Osteoblast (primary cell): ENCODE results near the gene TDRD7. TPM values are rescaled to one million over a fixed set of nuclear protein-coding genes. Genes with fewer than 3 reads are reported as not detected.

Experiments
- DNase-seq: peaks from one replicate; pipeline ENCODE4 v3.0.0; 2011; ENCODE audit warnings: low spot score, mixed read lengths; ENCODE audit not compliant: insufficient read length; ENCODE audit errors: missing footprints
- H2AFZ ChIP-seq: 2 replicates; pipeline ENCODE4 v1.6.0; 2011; ENCODE audit warnings: mild to moderate bottlenecking, low read length
- H3K27ac ChIP-seq: 2 replicates; pipeline ENCODE4 v1.5.1; 2011; ENCODE audit warnings: mild to moderate bottlenecking, low read depth, low read length, moderate library complexity
- H3K27me3 ChIP-seq: 2 replicates; pipeline ENCODE4 v1.6.0; 2012; ENCODE audit warnings: mild to moderate bottlenecking, control low read depth, inconsistent platforms, low read length, moderate library complexity; ENCODE audit not compliant: insufficient read depth
- H3K36me3 ChIP-seq: 2 replicates; pipeline ENCODE4 v1.5.1; 2011; ENCODE audit warnings: mild to moderate bottlenecking, low read length, control low read depth, moderate library complexity; ENCODE audit not compliant: insufficient read depth
- H3K4me1 ChIP-seq: 2 replicates; pipeline ENCODE4 v1.5.1; 2011; ENCODE audit warnings: mild to moderate bottlenecking, low read length, control low read depth, moderate library complexity; ENCODE audit not compliant: insufficient read depth
- H3K4me2 ChIP-seq: 2 replicates; pipeline ENCODE4 v1.6.0; 2011; ENCODE audit warnings: mild to moderate bottlenecking, low read length; ENCODE audit not compliant: insufficient read depth
- H3K4me3 ChIP-seq: fragments of 200-600 bp; sonication (generic); 3 replicates; pipeline ENCODE4 v1.5.1; 2012; ENCODE audit warnings: mild to moderate bottlenecking, low read length, inconsistent platforms; ENCODE audit not compliant: insufficient read depth
- H3K79me2 ChIP-seq: 2 replicates; pipeline ENCODE4 v1.6.0; 2012; ENCODE audit warnings: mild to moderate bottlenecking, low read length, control low read depth, inconsistent platforms; ENCODE audit not compliant: insufficient read depth
- H3K9me3 ChIP-seq: 2 replicates; pipeline ENCODE4 v1.5.1; 2011; ENCODE audit warnings: low read depth, low read length, control low read depth
- H4K20me1 ChIP-seq: 2 replicates; pipeline ENCODE4 v1.6.0; 2012; ENCODE audit warnings: mild to moderate bottlenecking, low read length, control low read depth; ENCODE audit not compliant: insufficient read depth
- total RNA-seq: library from RNA; depleted of rRNA; stranded (reverse); fragments of >200 nt; gene quantifications from 2 replicates; pipeline ENCODE4 v1.2.3, GENCODE V29; 2012
- TF ChIP-seq, protein P1 (sequence below): IDR thresholded peaks from 2 replicates; pipeline ENCODE4 v1.5.1; 2011; ENCODE audit warnings: mild to moderate bottlenecking, low read depth, low read length, moderate library complexity; ENCODE audit errors: extremely low read depth

Gene TDRD7
- total RNA-seq, 1 donor = 8.0 TPM

DNA sequence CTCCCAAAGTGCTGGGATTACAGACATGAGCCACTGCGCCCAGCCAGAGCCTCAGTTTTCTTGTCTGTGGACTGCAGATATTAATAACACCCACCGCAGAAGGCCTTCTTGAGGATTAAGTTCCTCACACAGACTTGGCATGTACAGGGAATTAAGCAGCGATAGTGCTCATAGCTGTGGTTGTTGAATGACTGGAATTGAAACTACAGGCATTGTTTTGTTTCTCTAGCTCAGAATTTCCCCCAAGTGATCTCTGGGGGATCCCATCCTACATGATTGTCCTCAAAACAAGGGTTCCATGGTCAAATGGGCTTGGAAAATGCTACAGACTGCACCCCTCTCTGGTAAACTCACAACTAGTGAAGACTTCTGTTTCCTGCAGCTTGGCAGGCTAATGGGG lies 44.2 kb upstream of the TDRD7 start:
- no peak for DNase-seq
- Histone ChIP-seq H3K79me2 (no peaks in the 10 kb centered on the region), H3K9me3 (no peaks in the 10 kb centered on the region), H3K36me3 (no peaks in the 10 kb centered on the region), H3K4me1 (no peaks in the 10 kb centered on the region), H2AFZ (no peak overlapping the region), H3K4me2 (no peak overlapping the region), H3K4me3 (no peak overlapping the region), H4K20me1 (no peaks in the 10 kb centered on the region), H3K27me3 (no peaks in the 10 kb centered on the region), H3K27ac (no peak overlapping the region)
- TF ChIP-seq, protein P1, sequence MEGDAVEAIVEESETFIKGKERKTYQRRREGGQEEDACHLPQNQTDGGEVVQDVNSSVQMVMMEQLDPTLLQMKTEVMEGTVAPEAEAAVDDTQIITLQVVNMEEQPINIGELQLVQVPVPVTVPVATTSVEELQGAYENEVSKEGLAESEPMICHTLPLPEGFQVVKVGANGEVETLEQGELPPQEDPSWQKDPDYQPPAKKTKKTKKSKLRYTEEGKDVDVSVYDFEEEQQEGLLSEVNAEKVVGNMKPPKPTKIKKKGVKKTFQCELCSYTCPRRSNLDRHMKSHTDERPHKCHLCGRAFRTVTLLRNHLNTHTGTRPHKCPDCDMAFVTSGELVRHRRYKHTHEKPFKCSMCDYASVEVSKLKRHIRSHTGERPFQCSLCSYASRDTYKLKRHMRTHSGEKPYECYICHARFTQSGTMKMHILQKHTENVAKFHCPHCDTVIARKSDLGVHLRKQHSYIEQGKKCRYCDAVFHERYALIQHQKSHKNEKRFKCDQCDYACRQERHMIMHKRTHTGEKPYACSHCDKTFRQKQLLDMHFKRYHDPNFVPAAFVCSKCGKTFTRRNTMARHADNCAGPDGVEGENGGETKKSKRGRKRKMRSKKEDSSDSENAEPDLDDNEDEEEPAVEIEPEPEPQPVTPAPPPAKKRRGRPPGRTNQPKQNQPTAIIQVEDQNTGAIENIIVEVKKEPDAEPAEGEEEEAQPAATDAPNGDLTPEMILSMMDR = no peak

DNA sequence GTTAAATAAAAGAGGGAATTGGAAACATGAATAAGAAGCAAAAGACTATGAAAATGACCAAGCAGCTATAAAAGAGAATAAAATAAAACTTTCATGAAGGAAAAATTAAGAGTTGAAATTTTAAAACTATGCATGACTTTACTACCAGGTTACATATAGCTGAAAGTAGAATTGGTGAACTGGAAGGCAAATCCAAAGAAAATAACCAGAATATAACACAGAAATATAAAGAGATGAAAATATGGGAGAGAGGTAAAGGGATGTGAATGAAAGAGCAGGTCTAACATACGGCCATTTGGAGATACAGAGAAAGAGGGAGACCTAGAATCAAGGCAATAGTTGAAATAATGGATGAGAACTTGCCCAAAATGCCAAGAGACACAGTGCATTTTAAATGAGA lies 42.9 kb upstream of the TDRD7 start:
- DNase-seq = no peak
- Histone ChIP-seq H3K36me3 (no peaks in the 10 kb centered on the region), H3K27me3 (no peaks in the 10 kb centered on the region), H3K9me3 (no peaks in the 10 kb centered on the region), H2AFZ (no peak overlapping the region), H3K4me1 (no peaks in the 10 kb centered on the region), H3K27ac (no peak overlapping the region), H3K79me2 (no peaks in the 10 kb centered on the region), H3K4me3 (no peak overlapping the region), H3K4me2 (no peak overlapping the region), H4K20me1 (no peaks in the 10 kb centered on the region)
- TF ChIP-seq, protein P1 = no peak

DNA sequence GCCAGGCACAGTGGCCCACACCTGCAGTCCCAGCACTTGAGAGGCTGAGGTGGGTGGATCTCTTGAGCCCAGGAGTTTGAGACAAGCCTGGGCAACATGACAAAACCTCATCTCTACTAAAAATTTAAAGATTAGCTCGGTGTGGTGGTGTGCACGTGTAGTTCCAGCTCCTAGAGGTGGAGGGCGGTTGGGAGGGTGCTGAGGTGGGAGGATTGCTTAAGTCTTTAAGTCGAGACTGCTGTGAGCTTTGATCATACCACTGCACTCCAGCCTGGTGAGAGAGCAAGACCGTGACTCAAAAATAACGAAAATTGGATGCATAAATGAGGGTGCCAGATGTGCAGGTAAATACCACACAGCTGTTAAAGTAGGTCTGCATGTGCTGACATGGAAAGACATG lies 39.3 kb upstream of the TDRD7 start:
- no peaks in the 10 kb centered on the region for H3K79me2 ChIP-seq
- TF ChIP-seq, protein P1 = no peak
- H3K27me3 ChIP-seq = no peaks in the 10 kb centered on the region
- no peaks in the 10 kb centered on the region for H3K36me3 ChIP-seq
- H3K4me1 ChIP-seq = no peaks in the 10 kb centered on the region
- no peak overlapping the region for H2AFZ ChIP-seq
- H3K4me3 ChIP-seq = no peak overlapping the region
- no peaks in the 10 kb centered on the region for H3K9me3 ChIP-seq
- no peaks in the 10 kb centered on the region for H4K20me1 ChIP-seq
- no peak overlapping the region for H3K27ac ChIP-seq
- H3K4me2 ChIP-seq = no peak overlapping the region
- DNase-seq = no peak

DNA sequence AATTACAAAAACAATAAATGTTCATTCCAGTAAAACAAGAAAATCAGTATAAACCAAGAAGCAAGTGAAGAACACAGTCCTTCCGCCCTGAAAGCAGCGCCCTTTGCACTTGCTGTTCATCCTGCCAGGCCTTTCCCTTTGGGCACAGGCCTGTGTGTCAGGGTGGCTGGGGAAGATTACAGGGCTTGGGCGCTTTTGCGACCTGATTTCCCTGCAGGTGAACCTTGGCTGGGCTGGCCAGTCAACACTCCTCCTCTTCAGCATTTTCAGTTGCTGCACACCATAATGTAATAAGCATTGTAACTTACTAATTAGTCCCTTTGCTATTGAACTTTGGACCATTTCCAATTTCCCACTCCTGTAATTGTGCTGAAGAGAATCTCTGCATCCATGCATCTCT lies 38.6 kb upstream of the TDRD7 start:
- Histone ChIP-seq H3K36me3 (no peaks in the 10 kb centered on the region), H3K4me2 (no peak overlapping the region), H3K9me3 (no peaks in the 10 kb centered on the region), H3K27me3 (no peaks in the 10 kb centered on the region), H3K4me3 (no peak overlapping the region), H2AFZ (no peak overlapping the region), H3K79me2 (no peaks in the 10 kb centered on the region), H3K4me1 (no peaks in the 10 kb centered on the region), H4K20me1 (no peaks in the 10 kb centered on the region), H3K27ac (no peak overlapping the region)
- no peak for DNase-seq
- TF ChIP-seq, protein P1 = no peak
